Mesendoderm (in vitro differentiated cells): Measurements from ENCODE around the gene RNASE3.
"Not testable (repeated sequence)": the region's sequence is repeated elsewhere in the genome, so short reads cannot be mapped to it uniquely, and the experiment has no call there.

ENCODE experiments used
- DNase-seq: peaks from one replicate; pipeline ENCODE4 v3.0.0; 2013
- H2AK5ac ChIP-seq: 2 replicates; pipeline ENCODE4 v1.6.1; 2013; ENCODE audit warnings: low read length, inconsistent platforms
- H2BK120ac ChIP-seq: 2 replicates; pipeline ENCODE4 v1.6.1; 2013; ENCODE audit warnings: low read depth, mild to moderate bottlenecking, low read length, moderate library complexity, mixed read lengths
- H2BK15ac ChIP-seq: replicated peaks from 2 replicates; pipeline ENCODE4 v1.6.1; 2013; ENCODE audit warnings: low read depth, mild to moderate bottlenecking, moderate library complexity
- H2BK5ac ChIP-seq: 2 replicates; pipeline ENCODE4 v1.6.1; 2013; ENCODE audit warnings: low read length, inconsistent platforms
- H3K18ac ChIP-seq: 2 replicates; pipeline ENCODE4 v1.6.1; 2013; ENCODE audit warnings: mild to moderate bottlenecking, low read length, mixed read lengths
- H3K23ac ChIP-seq: one replicate; pipeline ENCODE4 v1.6.1; 2013; ENCODE audit warnings: low read length
- H3K27ac ChIP-seq: 2 replicates; pipeline ENCODE4 v1.5.1; 2013; ENCODE audit warnings: low read depth, mild to moderate bottlenecking, inconsistent platforms, low read length, moderate library complexity
- H3K27me3 ChIP-seq: 2 replicates; pipeline ENCODE4 v1.6.1; 2013; ENCODE audit warnings: low read length, control low read depth, mild to moderate bottlenecking, inconsistent platforms; ENCODE audit not compliant: insufficient read depth, poor library complexity
- H3K36me3 ChIP-seq: 2 replicates; pipeline ENCODE4 v1.6.1; 2013; ENCODE audit warnings: low read length, inconsistent platforms; ENCODE audit not compliant: control insufficient read depth, insufficient read depth
- H3K4ac ChIP-seq: one replicate; pipeline ENCODE4 v1.6.1; 2013; ENCODE audit warnings: low read depth, mild to moderate bottlenecking, low read length, moderate library complexity
- H3K4me1 ChIP-seq: 2 replicates; pipeline ENCODE4 v1.6.1; 2013; ENCODE audit warnings: low read depth, low read length, inconsistent platforms; ENCODE audit not compliant: control insufficient read depth
- H3K4me2 ChIP-seq: 2 replicates; pipeline ENCODE4 v1.6.1; 2013; ENCODE audit warnings: low read length
- H3K4me3 ChIP-seq: 2 replicates; pipeline ENCODE4 v1.5.1; 2013; ENCODE audit warnings: mild to moderate bottlenecking, low read length
- H3K56ac ChIP-seq: one replicate; pipeline ENCODE4 v1.6.1; 2013; ENCODE audit warnings: low read length
- H3K79me1 ChIP-seq: 2 replicates; pipeline ENCODE4 v1.6.1; 2013; ENCODE audit warnings: low read length, inconsistent platforms
- H3K79me2 ChIP-seq: 2 replicates; pipeline ENCODE4 v1.6.1; 2013; ENCODE audit warnings: mild to moderate bottlenecking, low read length; ENCODE audit not compliant: control insufficient read depth, insufficient read depth
- H3K9ac ChIP-seq: 2 replicates; pipeline ENCODE4 v1.6.1; 2013; ENCODE audit warnings: low read length, inconsistent platforms
- H4K5ac ChIP-seq: one replicate; pipeline ENCODE4 v1.6.1; 2013; ENCODE audit warnings: low read length
- H4K8ac ChIP-seq: one replicate; pipeline ENCODE4 v1.6.1; 2013; ENCODE audit warnings: low read depth, mild to moderate bottlenecking, control low read depth, low read length, moderate library complexity
- WGBS: extraction: QIAGEN DNeasy Blood & Tissue Kit; methylation state at CpG from one replicate; pipeline ENCODE4 v1.1.7; 2013; ENCODE audit warnings: low lambda C conversion rate, missing lambda C conversion rate; ENCODE audit not compliant: insufficient coverage; ENCODE audit errors: extremely low coverage; 5-methylcytosine and 5-hydroxymethylcytosine counted together

Gene RNASE3

GRCh38 chr14:20895322-20895721 is 4.1 kb downstream of the RNASE3 start:
- not testable (repeated sequence) for H3K79me2 ChIP-seq, H3K4me1 ChIP-seq, H3K56ac ChIP-seq, H3K79me1 ChIP-seq, H3K9ac ChIP-seq, H3K18ac ChIP-seq, H3K27me3 ChIP-seq, H3K4ac ChIP-seq, H2BK15ac ChIP-seq, H4K5ac ChIP-seq, H2BK5ac ChIP-seq, H3K4me2 ChIP-seq, H4K8ac ChIP-seq, H3K27ac ChIP-seq, H3K4me3 ChIP-seq, H2BK120ac ChIP-seq, H3K23ac ChIP-seq, H2AK5ac ChIP-seq, H3K36me3 ChIP-seq
- DNase-seq = peak; percentile 13
- WGBS = no CpG with 5 or more reads among the region's 1 CpG

GRCh38 chr14:20904393-20905029 is 13.3 kb downstream of the RNASE3 start:
- no peak overlapping the region for H3K18ac ChIP-seq
- H3K4me3 ChIP-seq = no peak overlapping the region
- no peaks in the 10 kb centered on the region for H3K27me3 ChIP-seq
- no peaks in the 10 kb centered on the region for H3K79me1 ChIP-seq
- no peak overlapping the region for H3K4me2 ChIP-seq
- H3K4ac ChIP-seq = no peak overlapping the region
- H2BK5ac ChIP-seq = no peak overlapping the region
- peak; percentile 71 for DNase-seq
- no peak overlapping the region for H4K8ac ChIP-seq
- no peak overlapping the region for H3K56ac ChIP-seq
- H3K36me3 ChIP-seq = no peaks in the 10 kb centered on the region
- no peak overlapping the region for H2BK15ac ChIP-seq
- no peak overlapping the region for H3K23ac ChIP-seq
- no peak overlapping the region for H3K9ac ChIP-seq
- no peak overlapping the region for H4K5ac ChIP-seq
- H3K79me2 ChIP-seq = no peaks in the 10 kb centered on the region
- WGBS = no CpG with 5 or more reads among the region's 4 CpGs
- H3K27ac ChIP-seq = no peak overlapping the region
- H2AK5ac ChIP-seq = no peak overlapping the region
- H2BK120ac ChIP-seq = no peak overlapping the region
- no peaks in the 10 kb centered on the region for H3K4me1 ChIP-seq

GRCh38 chr14:20905676-20906075 is 14.5 kb downstream of the RNASE3 start:
- H3K27ac ChIP-seq = no peak overlapping the region
- H3K79me2 ChIP-seq = no peaks in the 10 kb centered on the region
- no peaks in the 10 kb centered on the region for H3K27me3 ChIP-seq
- no peak overlapping the region for H3K23ac ChIP-seq
- H3K18ac ChIP-seq = no peak overlapping the region
- H3K79me1 ChIP-seq = no peaks in the 10 kb centered on the region
- H4K5ac ChIP-seq = no peak overlapping the region
- H3K56ac ChIP-seq = no peak overlapping the region
- no peaks in the 10 kb centered on the region for H3K36me3 ChIP-seq
- H2BK5ac ChIP-seq = no peak overlapping the region
- DNase-seq = no peak
- no peaks in the 10 kb centered on the region for H3K4me1 ChIP-seq
- no peak overlapping the region for H2AK5ac ChIP-seq
- H3K4me2 ChIP-seq = no peak overlapping the region
- H4K8ac ChIP-seq = no peak overlapping the region
- no peak overlapping the region for H3K4me3 ChIP-seq
- H3K9ac ChIP-seq = no peak overlapping the region
- no peak overlapping the region for H2BK120ac ChIP-seq
- WGBS = no CpG with 5 or more reads among the region's 2 CpGs
- H3K4ac ChIP-seq = no peak overlapping the region
- H2BK15ac ChIP-seq = no peak overlapping the region

- no peak overlapping the region for H3K4me3 ChIP-seq
- DNase-seq = no peak
- no peak overlapping the region for H2BK120ac ChIP-seq
- no peaks in the 10 kb centered on the region for H3K79me2 ChIP-seq
- H2BK5ac ChIP-seq = no peak overlapping the region
- no peak overlapping the region for H3K27ac ChIP-seq
- H3K23ac ChIP-seq = no peak overlapping the region
- H3K79me1 ChIP-seq = no peaks in the 10 kb centered on the region
- no peak overlapping the region for H3K4ac ChIP-seq
- H2BK15ac ChIP-seq = no peak overlapping the region
- no peak overlapping the region for H3K4me2 ChIP-seq
- no peak overlapping the region for H3K56ac ChIP-seq
- no peak overlapping the region for H4K5ac ChIP-seq
- WGBS = no CpG with 5 or more reads among the region's 1 CpG
- H3K36me3 ChIP-seq = no peaks in the 10 kb centered on the region
- H3K9ac ChIP-seq = no peak overlapping the region
- H4K8ac ChIP-seq = no peak overlapping the region
- no peak overlapping the region for H2AK5ac ChIP-seq
- no peak overlapping the region for H3K18ac ChIP-seq
- H3K27me3 ChIP-seq = no peaks in the 10 kb centered on the region
- H3K4me1 ChIP-seq = no peaks in the 10 kb centered on the region
These were observed 16.0 kb downstream of the RNASE3 start for GRCh38 chr14:20907214-20907613.

- no CpG with 5 or more reads among the region's 14 CpGs for whole genome bisulfite sequencing
These were observed 19.6 kb downstream of the RNASE3 start for GRCh38 chr14:20910822-20911221.

More at GRCh38 chr14:20910822-20911221, 19.6 kb downstream of the RNASE3 start:
- not testable (repeated sequence) for H3K4me1 ChIP-seq, H3K27ac ChIP-seq, H3K18ac ChIP-seq, H3K4me3 ChIP-seq, H2BK15ac ChIP-seq, H3K27me3 ChIP-seq, H2BK5ac ChIP-seq, H2BK120ac ChIP-seq, H4K8ac ChIP-seq, H4K5ac ChIP-seq, H3K79me2 ChIP-seq, H3K36me3 ChIP-seq, H3K23ac ChIP-seq, H3K9ac ChIP-seq, H3K79me1 ChIP-seq, H2AK5ac ChIP-seq, H3K56ac ChIP-seq, H3K4ac ChIP-seq, DNase-seq, H3K4me2 ChIP-seq
